ENCODE data around the gene HOXB7. TPM values are rescaled to one million over a fixed set of nuclear protein-coding genes. Genes with fewer than 3 reads are reported as not detected.

HOXB7 gene
- total RNA-seq, 1 experiment from 2014 or later, result 24.7 TPM

- DNase-seq (ENCODE audit: low spot score), result peak; percentile 39
Observed at GRCh38 chr17:48595278-48595999, 15.4 kb downstream of the HOXB7 start.

DNA sequence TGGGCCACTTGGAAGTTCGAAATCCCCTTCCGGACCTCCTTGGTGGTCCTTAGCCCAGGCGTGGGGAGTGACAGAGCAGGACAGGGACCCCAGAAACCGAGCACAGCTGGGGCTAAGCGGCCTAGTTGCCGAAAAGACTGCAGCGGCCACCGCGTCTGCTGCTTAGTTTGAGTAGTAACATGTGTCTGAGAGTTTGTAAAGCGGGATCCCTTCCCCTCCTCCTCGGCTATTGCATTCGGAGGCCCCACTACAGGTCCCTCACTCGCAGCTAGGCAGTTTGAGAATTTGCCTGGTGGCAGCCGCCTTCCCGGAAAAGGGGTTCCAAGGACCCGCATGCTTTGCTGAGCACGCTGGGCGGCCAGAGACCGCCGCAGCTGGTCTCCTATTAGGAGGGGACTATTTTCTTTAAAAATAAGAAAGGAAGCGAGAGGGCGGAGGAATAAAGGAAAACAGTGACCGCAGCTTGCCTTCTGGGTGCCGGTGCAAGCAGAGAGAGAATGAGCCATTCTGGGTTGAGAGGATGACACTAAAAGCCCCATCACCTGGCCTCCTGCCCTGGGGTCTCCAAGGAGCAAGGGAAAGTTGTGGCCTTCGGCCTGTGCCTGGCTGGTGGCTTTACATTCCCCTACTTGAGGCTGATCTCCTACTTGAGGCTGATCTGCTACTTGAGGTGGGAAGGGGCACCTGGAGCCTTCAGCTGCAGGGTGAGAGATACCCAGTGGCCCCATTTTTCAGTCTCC, 16.1 kb downstream of the HOXB7 start:
- DNase-seq (ENCODE audit: low spot score), result peak; percentile 31

GRCh38 chr17:48593840-48594537, 16.8 kb downstream of the HOXB7 start:
- DNase-seq (ENCODE audit: low spot score), result peak; percentile 96

GRCh38 chr17:48593126-48593829, 17.5 kb downstream of the HOXB7 start, which contains the start of gene HOXB5:
TSS of gene HOXB5 (minus strand) at chr17:48593779. CDS start at chr17:48593682, 97 bp downstream.
- no peak for DNase-seq (ENCODE audit: low spot score)

DNA sequence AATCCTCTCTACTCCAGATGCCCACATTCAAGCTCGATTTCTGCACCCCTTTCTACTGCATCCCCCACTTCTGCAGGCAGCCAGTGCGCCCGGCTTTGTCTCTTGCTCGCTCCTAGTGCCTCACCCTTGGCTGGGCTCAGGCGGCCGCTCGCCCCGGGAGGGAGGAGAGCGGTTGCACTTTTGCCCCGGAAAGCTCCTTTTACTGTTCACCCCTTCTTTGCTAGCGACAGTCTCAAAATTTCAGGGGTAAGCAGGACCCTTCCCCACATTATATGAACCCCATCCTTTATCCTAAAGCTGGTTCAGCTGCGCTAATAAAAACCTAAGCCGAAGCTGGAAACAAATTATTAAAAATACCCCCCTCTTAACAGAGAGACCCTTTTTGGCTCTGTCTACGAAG, 18.2 kb downstream of the HOXB7 start:
- no peak for DNase-seq (ENCODE audit: low spot score)

- DNase-seq (ENCODE audit: low spot score), result peak; percentile 30
Observed at GRCh38 chr17:48592057-48592514, 18.7 kb downstream of the HOXB7 start.

DNA sequence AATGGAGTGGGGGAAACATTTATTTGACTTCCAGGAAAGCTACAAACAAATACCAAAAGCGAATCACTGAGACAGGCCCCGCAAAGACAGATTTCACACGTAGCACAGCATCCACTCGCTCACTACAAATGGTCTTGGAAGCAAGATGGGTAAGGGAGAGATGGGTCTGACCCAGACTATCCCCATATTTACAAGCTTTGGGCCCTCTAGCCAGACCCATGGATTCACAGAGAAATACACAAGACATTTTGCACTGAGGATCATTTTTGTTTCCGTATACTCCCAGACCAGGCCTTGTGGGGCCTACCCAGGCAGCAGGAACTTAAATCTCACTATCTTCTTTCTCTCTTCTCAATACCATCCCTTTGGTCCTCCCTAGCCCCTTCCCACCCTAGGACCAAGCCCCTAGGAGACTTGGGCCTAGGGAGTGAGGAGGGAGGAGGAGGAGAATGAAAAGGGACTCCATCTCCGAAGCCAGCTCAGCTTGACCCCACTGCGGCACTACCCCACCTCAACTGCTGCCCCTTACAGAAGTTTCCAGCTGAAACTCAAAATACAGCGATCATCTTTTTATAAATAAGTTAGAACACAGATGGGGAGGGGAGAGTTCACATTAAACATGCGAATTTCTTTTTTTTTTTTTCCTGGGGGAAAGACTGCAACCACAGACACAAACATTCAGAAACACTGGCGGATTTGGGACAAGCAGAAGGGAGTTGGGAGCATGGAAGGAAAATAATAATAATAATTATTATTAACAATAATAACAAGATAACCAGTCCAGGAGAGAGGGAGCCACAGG, 19.4 kb downstream of the HOXB7 start:
- DNase-seq (ENCODE audit: low spot score), result peak; percentile 29

GRCh38 chr17:48590607-48591161, 20.1 kb downstream of the HOXB7 start:
- DNase-seq (ENCODE audit: low spot score), result peak; percentile 44

- peak; percentile 94 for DNase-seq (ENCODE audit: low spot score)
Observed at GRCh38 chr17:48589831-48590606, 20.8 kb downstream of the HOXB7 start, which contains the start of gene HOXB3. TSS of gene HOXB3 (minus strand) at chr17:48590241. CDS start at chr17:48552474, 37,767 bp downstream.

DNA sequence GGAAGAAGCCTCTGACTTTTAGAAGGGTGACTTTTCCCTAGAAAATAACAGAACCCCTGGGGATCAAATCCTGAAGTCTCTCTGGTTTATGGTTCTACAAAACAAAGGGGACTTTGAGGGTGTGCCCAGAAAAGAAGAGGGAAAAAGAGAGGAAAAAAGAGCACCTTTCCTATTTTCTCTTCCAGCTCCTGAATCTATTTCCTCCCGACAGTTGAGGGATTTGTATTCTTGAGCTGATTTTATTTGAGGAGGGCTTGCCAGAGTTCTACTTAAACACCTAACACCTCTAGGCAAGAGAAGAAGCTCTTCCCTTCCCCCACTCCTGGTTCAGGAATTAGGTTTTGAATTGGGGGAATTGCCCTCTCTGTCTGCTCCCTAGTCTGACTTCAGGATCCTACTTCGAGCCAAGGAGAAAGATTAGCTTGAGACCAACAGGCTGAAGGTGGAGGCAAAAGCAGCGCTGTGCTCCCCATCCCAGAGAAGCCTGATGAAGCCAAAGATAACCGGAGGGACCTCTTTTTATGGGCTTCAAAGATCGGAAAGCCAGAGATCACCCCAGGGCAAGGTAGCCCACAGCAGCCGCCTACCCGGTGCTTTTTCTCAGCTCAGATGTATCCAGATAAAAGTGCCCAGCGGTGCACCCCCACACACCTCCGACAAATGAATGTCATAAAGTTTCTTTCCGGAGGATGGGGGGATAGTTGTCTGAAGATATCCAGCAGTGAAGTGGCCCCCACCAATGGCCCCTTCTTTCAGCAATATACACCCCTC, 21.6 kb downstream of the HOXB7 start:
- peak; percentile 66 for DNase-seq (ENCODE audit: low spot score)

DNA sequence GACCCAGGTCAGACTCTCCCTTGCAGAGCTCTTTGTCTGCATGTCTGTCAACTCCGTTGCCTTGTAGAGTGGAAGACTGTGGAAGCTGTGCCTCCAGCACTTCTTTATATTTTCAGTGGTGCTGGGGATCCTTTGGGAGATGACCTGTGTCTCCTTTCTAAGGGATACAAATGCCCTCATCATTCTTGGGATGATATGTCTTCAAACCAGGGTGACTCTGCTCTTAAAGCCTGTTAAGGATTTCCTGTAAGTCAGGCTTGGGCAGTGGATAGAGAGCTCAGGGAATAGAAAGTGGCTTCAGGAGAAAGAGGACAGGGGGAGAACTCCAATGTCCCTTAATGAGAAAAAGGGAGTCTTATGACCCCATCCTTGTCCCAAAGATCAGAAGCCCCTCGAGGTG, 22.3 kb downstream of the HOXB7 start:
- DNase-seq (ENCODE audit: low spot score), result peak; percentile 43

- DNase-seq (ENCODE audit: low spot score), result peak; percentile 59
Observed at GRCh38 chr17:48588074-48588415, 22.8 kb downstream of the HOXB7 start.

- DNase-seq (ENCODE audit: low spot score), result peak; percentile 80
Observed at GRCh38 chr17:48587276-48588073, 23.3 kb downstream of the HOXB7 start.

GRCh38 chr17:48586355-48587258, 24.2 kb downstream of the HOXB7 start:
- DNase-seq (ENCODE audit: low spot score), result peak; percentile 46

DNA sequence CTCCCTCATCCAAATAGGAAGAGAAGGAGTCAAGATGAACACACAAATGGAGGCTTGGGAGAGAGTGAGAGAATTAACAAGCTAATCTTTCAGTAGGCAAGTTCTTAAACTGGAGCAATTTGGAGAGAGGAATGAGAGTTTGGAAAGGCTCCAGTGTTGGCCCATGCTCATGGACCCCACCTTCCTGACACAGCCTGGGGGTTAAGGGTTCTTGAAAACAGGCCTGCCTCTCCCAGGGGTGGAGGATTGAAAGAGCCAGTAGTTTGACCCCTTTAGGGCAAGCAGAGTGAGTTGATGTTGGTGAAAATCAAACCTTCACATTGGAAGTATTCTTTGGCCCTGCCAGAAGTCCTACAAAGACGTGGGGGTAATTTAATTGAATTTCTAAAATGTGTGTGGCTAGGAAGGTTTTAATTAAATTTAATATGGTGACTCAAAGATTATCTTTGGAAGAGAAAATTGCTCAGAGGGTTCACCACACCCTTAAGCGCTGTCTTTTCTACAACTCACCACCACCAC, 26.5 kb downstream of the HOXB7 start:
- peak; percentile 52 for DNase-seq (ENCODE audit: low spot score)

- no peak for DNase-seq (ENCODE audit: low spot score)
Observed at GRCh38 chr17:48583708-48584222, 27.1 kb downstream of the HOXB7 start.

DNA sequence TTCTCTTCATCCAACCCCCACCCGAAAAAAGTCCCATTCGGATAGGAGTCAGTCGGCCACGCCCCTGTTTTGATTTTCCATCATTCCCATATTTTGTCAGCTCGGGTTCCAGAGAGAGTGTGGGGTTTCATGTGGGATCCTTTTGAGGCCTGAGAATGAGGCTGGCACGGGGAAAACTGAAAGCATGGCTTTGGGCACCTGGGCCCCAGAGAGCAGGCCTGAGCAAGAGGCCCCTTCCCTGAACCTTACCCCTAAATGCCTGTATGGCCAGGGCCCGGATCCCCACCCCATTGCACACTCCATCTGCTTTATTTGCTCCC, 28.1 kb downstream of the HOXB7 start:
- DNase-seq (ENCODE audit: low spot score), result no peak

Data from A172 (cell line).